ENCODE measurements around the gene SLC25A40. TPM values are rescaled to one million over a fixed set of nuclear protein-coding genes. Genes with fewer than 3 reads are reported as not detected.
"Not testable (repeated sequence)": the region's sequence is repeated elsewhere in the genome, so short reads cannot be mapped to it uniquely, and the experiment has no call there.

SLC25A40 gene
- total RNA-seq, 1 donor from 2014 or later, result 7.8 TPM

GRCh38 chr7:87873328-87873727 is 2.8 kb downstream of the SLC25A40 start:
- not testable (repeated sequence) for H3K4me3 ChIP-seq (ENCODE audit: low read length in 3 of 3); H3K27me3 ChIP-seq (ENCODE audit: control insufficient read depth in 3 of 3, insufficient read depth in 3 of 3, low read length in 3 of 3); H3K9ac ChIP-seq (ENCODE audit: low read depth in 1 of 3, low read length in 3 of 3); H3K9me3 ChIP-seq (ENCODE audit: control insufficient read depth in 3 of 3, low read length in 3 of 3); H3K27ac ChIP-seq (ENCODE audit: low read depth, low read length); H3K36me3 ChIP-seq (ENCODE audit: control insufficient read depth in 3 of 3, insufficient read depth in 3 of 3, low read length in 3 of 3); H3K4me1 ChIP-seq (ENCODE audit: control insufficient read depth in 3 of 3, insufficient read depth in 3 of 3, low read length in 3 of 3)

- no peaks in the 10 kb centered on the region for H3K27me3 ChIP-seq (ENCODE audit: control insufficient read depth in 3 of 3, insufficient read depth in 3 of 3, low read length in 3 of 3)
- H3K27ac ChIP-seq (ENCODE audit: low read depth, low read length), result no peak overlapping the region
- H3K4me1 ChIP-seq (ENCODE audit: control insufficient read depth in 3 of 3, insufficient read depth in 3 of 3, low read length in 3 of 3), result peaks cover 0 to 6% (median 4%) of the 10 kb centered on the region in 3 donors
- H3K36me3 ChIP-seq (ENCODE audit: control insufficient read depth in 3 of 3, insufficient read depth in 3 of 3, low read length in 3 of 3), result no peaks in the 10 kb centered on the region
- no peaks in the 10 kb centered on the region for H3K9me3 ChIP-seq (ENCODE audit: control insufficient read depth in 3 of 3, low read length in 3 of 3)
- no peak overlapping the region for H3K9ac ChIP-seq (ENCODE audit: low read depth in 1 of 3, low read length in 3 of 3)
- H3K4me3 ChIP-seq (ENCODE audit: low read length in 3 of 3), result no peak overlapping the region
Observed at GRCh38 chr7:87872346-87872745, 3.8 kb downstream of the SLC25A40 start.

- no peak overlapping the region for H3K27ac ChIP-seq (ENCODE audit: low read depth, low read length)
- peaks cover 0 to 6% (median 4%) of the 10 kb centered on the region in 3 donors for H3K36me3 ChIP-seq (ENCODE audit: control insufficient read depth in 3 of 3, insufficient read depth in 3 of 3, low read length in 3 of 3)
- H3K27me3 ChIP-seq (ENCODE audit: control insufficient read depth in 3 of 3, insufficient read depth in 3 of 3, low read length in 3 of 3), result no peaks in the 10 kb centered on the region
- no peak overlapping the region for H3K4me3 ChIP-seq (ENCODE audit: low read length in 3 of 3)
- no peak overlapping the region for H3K9ac ChIP-seq (ENCODE audit: low read depth in 1 of 3, low read length in 3 of 3)
- H3K4me1 ChIP-seq (ENCODE audit: control insufficient read depth in 3 of 3, insufficient read depth in 3 of 3, low read length in 3 of 3), result peaks cover 0 to 4% (median 3%) of the 10 kb centered on the region in 3 donors
- H3K9me3 ChIP-seq (ENCODE audit: control insufficient read depth in 3 of 3, low read length in 3 of 3), result no peaks in the 10 kb centered on the region
Observed at GRCh38 chr7:87870471-87870870, 5.7 kb downstream of the SLC25A40 start.

GRCh38 chr7:87866533-87866932 is 9.6 kb downstream of the SLC25A40 start:
- H3K9ac ChIP-seq (ENCODE audit: low read depth in 1 of 3, low read length in 3 of 3); H3K27me3 ChIP-seq (ENCODE audit: control insufficient read depth in 3 of 3, insufficient read depth in 3 of 3, low read length in 3 of 3); H3K27ac ChIP-seq (ENCODE audit: low read depth, low read length); H3K9me3 ChIP-seq (ENCODE audit: control insufficient read depth in 3 of 3, low read length in 3 of 3); H3K4me1 ChIP-seq (ENCODE audit: control insufficient read depth in 3 of 3, insufficient read depth in 3 of 3, low read length in 3 of 3); H3K36me3 ChIP-seq (ENCODE audit: control insufficient read depth in 3 of 3, insufficient read depth in 3 of 3, low read length in 3 of 3); H3K4me3 ChIP-seq (ENCODE audit: low read length in 3 of 3): not testable (repeated sequence)

GRCh38 chr7:87866089-87866488 is 10.1 kb downstream of the SLC25A40 start:
- Histone ChIP-seq H3K9me3 (ENCODE audit: control insufficient read depth in 3 of 3, low read length in 3 of 3) (no peaks in the 10 kb centered on the region), H3K27me3 (ENCODE audit: control insufficient read depth in 3 of 3, insufficient read depth in 3 of 3, low read length in 3 of 3) (no peaks in the 10 kb centered on the region), H3K9ac (ENCODE audit: low read depth in 1 of 3, low read length in 3 of 3) (no peak overlapping the region), H3K4me1 (ENCODE audit: control insufficient read depth in 3 of 3, insufficient read depth in 3 of 3, low read length in 3 of 3) (no peaks in the 10 kb centered on the region), H3K27ac (ENCODE audit: low read depth, low read length) (no peak overlapping the region), H3K36me3 (ENCODE audit: control insufficient read depth in 3 of 3, insufficient read depth in 3 of 3, low read length in 3 of 3) (peaks cover 0 to 6% (median 4%) of the 10 kb centered on the region in 3 donors), H3K4me3 (ENCODE audit: low read length in 3 of 3) (no peak overlapping the region)

- H3K9ac ChIP-seq (ENCODE audit: low read depth in 1 of 3, low read length in 3 of 3), result no peak overlapping the region
- H3K27ac ChIP-seq (ENCODE audit: low read depth, low read length), result no peak overlapping the region
- H3K4me1 ChIP-seq (ENCODE audit: control insufficient read depth in 3 of 3, insufficient read depth in 3 of 3, low read length in 3 of 3), result no peaks in the 10 kb centered on the region
- H3K36me3 ChIP-seq (ENCODE audit: control insufficient read depth in 3 of 3, insufficient read depth in 3 of 3, low read length in 3 of 3), result peaks cover 8 to 16% (median 10%) of the 10 kb centered on the region in 3 donors
- no peaks in the 10 kb centered on the region for H3K27me3 ChIP-seq (ENCODE audit: control insufficient read depth in 3 of 3, insufficient read depth in 3 of 3, low read length in 3 of 3)
- no peaks in the 10 kb centered on the region for H3K9me3 ChIP-seq (ENCODE audit: control insufficient read depth in 3 of 3, low read length in 3 of 3)
- no peak overlapping the region for H3K4me3 ChIP-seq (ENCODE audit: low read length in 3 of 3)
Observed at GRCh38 chr7:87858417-87859100, 17.6 kb downstream of the SLC25A40 start.

- Histone ChIP-seq H3K4me3 (ENCODE audit: low read length in 3 of 3) (no peak overlapping the region), H3K9ac (ENCODE audit: low read depth in 1 of 3, low read length in 3 of 3) (no peak overlapping the region), H3K9me3 (ENCODE audit: control insufficient read depth in 3 of 3, low read length in 3 of 3) (no peaks in the 10 kb centered on the region), H3K4me1 (ENCODE audit: control insufficient read depth in 3 of 3, insufficient read depth in 3 of 3, low read length in 3 of 3) (no peaks in the 10 kb centered on the region), H3K36me3 (ENCODE audit: control insufficient read depth in 3 of 3, insufficient read depth in 3 of 3, low read length in 3 of 3) (peaks cover 8 to 22% (median 9%) of the 10 kb centered on the region in 3 donors), H3K27me3 (ENCODE audit: control insufficient read depth in 3 of 3, insufficient read depth in 3 of 3, low read length in 3 of 3) (no peaks in the 10 kb centered on the region), H3K27ac (ENCODE audit: low read depth, low read length) (no peak overlapping the region)
Observed at GRCh38 chr7:87853237-87853864, 22.8 kb downstream of the SLC25A40 start.

GRCh38 chr7:87852306-87852705 is 23.9 kb downstream of the SLC25A40 start:
- H3K27me3 ChIP-seq (ENCODE audit: control insufficient read depth in 3 of 3, insufficient read depth in 3 of 3, low read length in 3 of 3), result no peaks in the 10 kb centered on the region
- no peaks in the 10 kb centered on the region for H3K9me3 ChIP-seq (ENCODE audit: control insufficient read depth in 3 of 3, low read length in 3 of 3)
- H3K9ac ChIP-seq (ENCODE audit: low read depth in 1 of 3, low read length in 3 of 3), result no peak overlapping the region
- no peak overlapping the region for H3K4me3 ChIP-seq (ENCODE audit: low read length in 3 of 3)
- H3K4me1 ChIP-seq (ENCODE audit: control insufficient read depth in 3 of 3, insufficient read depth in 3 of 3, low read length in 3 of 3), result no peaks in the 10 kb centered on the region
- peaks cover 1 to 15% (median 3%) of the 10 kb centered on the region in 3 donors for H3K36me3 ChIP-seq (ENCODE audit: control insufficient read depth in 3 of 3, insufficient read depth in 3 of 3, low read length in 3 of 3)
- H3K27ac ChIP-seq (ENCODE audit: low read depth, low read length), result no peak overlapping the region

GRCh38 chr7:87850836-87851593 is 25.1 kb downstream of the SLC25A40 start:
- no peaks in the 10 kb centered on the region for H3K27me3 ChIP-seq (ENCODE audit: control insufficient read depth in 3 of 3, insufficient read depth in 3 of 3, low read length in 3 of 3)
- no peak overlapping the region for H3K27ac ChIP-seq (ENCODE audit: low read depth, low read length)
- H3K36me3 ChIP-seq (ENCODE audit: control insufficient read depth in 3 of 3, insufficient read depth in 3 of 3, low read length in 3 of 3), result peaks cover 0 to 16% (median 3%) of the 10 kb centered on the region in 3 donors
- H3K4me1 ChIP-seq (ENCODE audit: control insufficient read depth in 3 of 3, insufficient read depth in 3 of 3, low read length in 3 of 3), result no peaks in the 10 kb centered on the region
- H3K9me3 ChIP-seq (ENCODE audit: control insufficient read depth in 3 of 3, low read length in 3 of 3), result no peaks in the 10 kb centered on the region
- no peak overlapping the region for H3K9ac ChIP-seq (ENCODE audit: low read depth in 1 of 3, low read length in 3 of 3)
- H3K4me3 ChIP-seq (ENCODE audit: low read length in 3 of 3), result no peak overlapping the region

GRCh38 chr7:87837597-87837996 is 38.6 kb downstream of the SLC25A40 start:
- peaks cover 0 to 3% (median 3%) of the 10 kb centered on the region in 3 donors for H3K36me3 ChIP-seq (ENCODE audit: control insufficient read depth in 3 of 3, insufficient read depth in 3 of 3, low read length in 3 of 3)

More at GRCh38 chr7:87837597-87837996, 38.6 kb downstream of the SLC25A40 start:
- no peaks in the 10 kb centered on the region for H3K4me1 ChIP-seq (ENCODE audit: control insufficient read depth in 3 of 3, insufficient read depth in 3 of 3, low read length in 3 of 3)
- H3K27me3 ChIP-seq (ENCODE audit: control insufficient read depth in 3 of 3, insufficient read depth in 3 of 3, low read length in 3 of 3), result no peaks in the 10 kb centered on the region
- no peak overlapping the region for H3K4me3 ChIP-seq (ENCODE audit: low read length in 3 of 3)
- H3K9me3 ChIP-seq (ENCODE audit: control insufficient read depth in 3 of 3, low read length in 3 of 3), result no peaks in the 10 kb centered on the region
- no peak overlapping the region for H3K27ac ChIP-seq (ENCODE audit: low read depth, low read length)
- no peak overlapping the region for H3K9ac ChIP-seq (ENCODE audit: low read depth in 1 of 3, low read length in 3 of 3)

Measured in skeletal muscle tissue (tissue), 4 donors.